Medulla oblongata (tissue), 1 donor: ENCODE measurements around the gene CPT1C.

Source experiments
- DNase-seq: peaks from one replicate; pipeline ENCODE4 v3.0.0-alpha.2; 2015; ENCODE audit errors: extremely low spot score

The CPT1C gene

GRCh38 chr19:49755956-49756355 is 65.0 kb downstream of the CPT1C start:
- no peak for DNase-seq

- no peak for DNase-seq
These were observed 67.4 kb downstream of the CPT1C start for GRCh38 chr19:49758292-49758691.

GRCh38 chr19:49761249-49761624 is 70.3 kb downstream of the CPT1C start:
- DNase-seq = no peak

- no peak for DNase-seq
These were observed 70.9 kb downstream of the CPT1C start for GRCh38 chr19:49761625-49762311.

- DNase-seq = no peak
These were observed 72.3 kb downstream of the CPT1C start, which contains the start of gene TSKS for GRCh38 chr19:49763230-49763629. TSS of gene TSKS (minus strand) at chr19:49763306. CDS start at chr19:49763247, 59 bp downstream.
